DOHH2 (cell line): ENCODE measurements around the gene PIAS1.
A peak's percentile ranks its signal among the peaks of the same experiment; 100 is the strongest.

Experiments
- H3F3A ChIP-seq: fragments of 200-600 bp; sonication (generic), shearing (Covaris generic); 2 replicates; pipeline ENCODE4 v1.6.0; 2016; ENCODE audit warnings: antibody characterized with exemption, mild to moderate bottlenecking; ENCODE audit not compliant: control insufficient read depth, insufficient read depth
- H3K27ac ChIP-seq: fragments of 200-600 bp; sonication (generic); 2 replicates; pipeline ENCODE4 v1.5.1; 2014; ENCODE audit warnings: low read depth, mild to moderate bottlenecking, low read length, moderate library complexity
- H3K27me3 ChIP-seq: fragments of 200-600 bp; sonication (generic); 2 replicates; pipeline ENCODE4 v1.6.1; 2014; ENCODE audit warnings: mild to moderate bottlenecking, low read length, mixed read lengths; ENCODE audit not compliant: control insufficient read depth
- H3K36me3 ChIP-seq: fragments of 200-600 bp; sonication (generic); 2 replicates; pipeline ENCODE4 v1.6.1; 2014; ENCODE audit warnings: mild to moderate bottlenecking, low read length, moderate library complexity, mixed read lengths; ENCODE audit not compliant: control insufficient read depth
- H3K4me1 ChIP-seq: fragments of 200-600 bp; sonication (generic); 2 replicates; pipeline ENCODE4 v1.6.1; 2014; ENCODE audit warnings: mild to moderate bottlenecking, low read length, mixed read lengths; ENCODE audit not compliant: control insufficient read depth
- H3K4me2 ChIP-seq: fragments of 200-600 bp; sonication (generic); 2 replicates; pipeline ENCODE4 v1.6.0; 2014; ENCODE audit warnings: mild to moderate bottlenecking, low read length, moderate library complexity
- H3K4me3 ChIP-seq: fragments of 200-600 bp; sonication (generic); 2 replicates; pipeline ENCODE4 v1.5.1; 2014; ENCODE audit warnings: mild to moderate bottlenecking, low read length, mixed read lengths
- H3K79me2 ChIP-seq: fragments of 200-600 bp; sonication (generic); 2 replicates; pipeline ENCODE4 v1.6.1; 2014; ENCODE audit warnings: mild to moderate bottlenecking, low read length, mixed read lengths; ENCODE audit not compliant: control insufficient read depth
- H3K9me2 ChIP-seq: fragments of 200-600 bp; sonication (generic); replicated peaks from 2 replicates; pipeline ENCODE4 v1.6.1; 2014; ENCODE audit warnings: mild to moderate bottlenecking, low read length, mixed read lengths; ENCODE audit not compliant: control insufficient read depth
- H3K9me3 ChIP-seq: fragments of 200-600 bp; sonication (generic); 2 replicates; pipeline ENCODE4 v1.6.1; 2014; ENCODE audit warnings: antibody characterized with exemption, low read length, mixed read lengths; ENCODE audit not compliant: control insufficient read depth, insufficient read depth
- H4K20me1 ChIP-seq: fragments of 200-600 bp; sonication (generic); 2 replicates; pipeline ENCODE4 v1.6.0; 2014; ENCODE audit warnings: low read depth, mild to moderate bottlenecking, antibody characterized with exemption, low read length, moderate library complexity; ENCODE audit not compliant: control insufficient read depth, insufficient read depth
- EZH2phosphoT487 ChIP-seq: fragments of 200-600 bp; sonication (generic); IDR thresholded peaks from 2 replicates; pipeline ENCODE4 v1.6.1; 2017; ENCODE audit warnings: borderline replicate concordance, mild to moderate bottlenecking, antibody characterized with exemption, low read length, moderate library complexity, mixed read lengths
- TF ChIP-seq, protein P1 (sequence below): fragments of 200-600 bp; sonication (generic); IDR thresholded peaks from one replicate; pipeline ENCODE4 v1.5.1; 2014; ENCODE audit warnings: antibody characterized with exemption, mild to moderate bottlenecking, low read depth, low read length; ENCODE audit not compliant: poor library complexity, severe bottlenecking

The PIAS1 gene

DNA sequence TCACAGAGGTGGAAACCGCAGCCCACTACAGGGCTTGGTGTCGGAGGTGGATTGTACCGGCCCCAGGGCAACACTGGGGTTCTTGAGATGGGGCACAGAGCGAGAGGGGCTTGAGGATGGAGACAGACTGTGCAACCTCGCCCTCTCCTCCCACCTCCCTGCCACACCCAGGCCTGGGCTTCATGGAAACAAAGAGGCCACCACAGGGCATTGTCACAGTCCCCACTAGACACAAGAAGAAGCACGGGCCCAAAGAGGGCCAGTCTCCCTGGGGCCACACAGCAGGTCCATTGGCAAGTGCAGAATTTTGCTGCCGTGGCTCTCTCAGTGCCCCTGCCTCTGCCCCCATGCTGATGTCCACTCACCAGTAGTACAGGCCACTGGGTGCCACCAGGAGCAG is 155.2 kb downstream of the PIAS1 start:
- H3K4me1 ChIP-seq = peaks cover 24% of the 10 kb centered on the region
- H3K4me2 ChIP-seq = peak overlapping the region; percentile 32; the same call in 1 of the 2 replicates
- no peak overlapping the region for H3K27ac ChIP-seq

DNA sequence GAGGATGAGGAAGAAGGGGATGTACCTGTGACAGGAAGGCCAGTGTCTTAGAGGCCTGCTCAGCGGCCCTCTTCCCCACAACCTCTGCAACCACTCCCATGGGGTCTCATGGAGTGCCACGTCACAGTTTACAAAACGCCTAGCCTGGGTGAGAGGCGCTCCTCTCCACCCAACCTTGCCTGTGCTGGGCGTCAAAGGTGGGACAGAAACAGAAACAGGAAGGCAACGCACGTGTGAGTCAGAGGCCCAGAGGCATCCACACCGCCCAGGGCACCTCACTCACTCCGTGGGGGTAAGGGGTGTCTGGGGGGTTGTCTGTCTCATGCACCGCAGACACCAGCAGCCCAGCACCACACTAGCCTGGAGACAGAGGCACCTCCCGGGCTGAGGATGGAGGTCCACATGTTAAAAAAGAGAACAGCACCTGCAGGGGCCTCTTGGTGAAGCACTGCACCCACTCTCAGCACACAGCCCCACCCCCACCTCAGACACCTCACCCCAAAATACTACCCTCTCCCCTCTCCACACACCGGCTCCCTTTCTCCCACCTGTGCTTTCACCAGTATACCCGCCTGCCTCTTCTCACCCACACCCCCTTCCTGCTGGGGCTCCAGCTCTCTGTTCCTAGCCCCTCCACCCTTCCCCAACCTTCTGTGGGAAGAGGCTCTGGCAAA is 155.8 kb downstream of the PIAS1 start:
- H3K9me3 ChIP-seq = no peaks in the 10 kb centered on the region
- H3K4me2 ChIP-seq = peak overlapping the region; percentile 32; the same call in 1 of the 2 replicates
- peaks cover 24% of the 10 kb centered on the region for H3K4me1 ChIP-seq
- peaks cover 7% of the 10 kb centered on the region for H3K79me2 ChIP-seq
- peaks cover 2% of the 10 kb centered on the region; the same call in 1 of the 2 replicates for H4K20me1 ChIP-seq
- peaks cover 16% of the 10 kb centered on the region for H3K36me3 ChIP-seq
- H3K27ac ChIP-seq = no peak overlapping the region
- TF ChIP-seq, protein P1, sequence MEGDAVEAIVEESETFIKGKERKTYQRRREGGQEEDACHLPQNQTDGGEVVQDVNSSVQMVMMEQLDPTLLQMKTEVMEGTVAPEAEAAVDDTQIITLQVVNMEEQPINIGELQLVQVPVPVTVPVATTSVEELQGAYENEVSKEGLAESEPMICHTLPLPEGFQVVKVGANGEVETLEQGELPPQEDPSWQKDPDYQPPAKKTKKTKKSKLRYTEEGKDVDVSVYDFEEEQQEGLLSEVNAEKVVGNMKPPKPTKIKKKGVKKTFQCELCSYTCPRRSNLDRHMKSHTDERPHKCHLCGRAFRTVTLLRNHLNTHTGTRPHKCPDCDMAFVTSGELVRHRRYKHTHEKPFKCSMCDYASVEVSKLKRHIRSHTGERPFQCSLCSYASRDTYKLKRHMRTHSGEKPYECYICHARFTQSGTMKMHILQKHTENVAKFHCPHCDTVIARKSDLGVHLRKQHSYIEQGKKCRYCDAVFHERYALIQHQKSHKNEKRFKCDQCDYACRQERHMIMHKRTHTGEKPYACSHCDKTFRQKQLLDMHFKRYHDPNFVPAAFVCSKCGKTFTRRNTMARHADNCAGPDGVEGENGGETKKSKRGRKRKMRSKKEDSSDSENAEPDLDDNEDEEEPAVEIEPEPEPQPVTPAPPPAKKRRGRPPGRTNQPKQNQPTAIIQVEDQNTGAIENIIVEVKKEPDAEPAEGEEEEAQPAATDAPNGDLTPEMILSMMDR = no peak
- H3K27me3 ChIP-seq = no peaks in the 10 kb centered on the region
- H3K9me2 ChIP-seq = no peaks in the 10 kb centered on the region
- H3F3A ChIP-seq = no peaks in the 10 kb centered on the region
- H3K4me3 ChIP-seq = 0 out of 2 replicates have a peak overlapping the region, but pooled peaks have one; percentile 7

More for the DNA sequence above, 155.2 kb downstream of the PIAS1 start:
- TF ChIP-seq EZH2phosphoT487 = no peak
- TF ChIP-seq, protein P1 = no peak
- Histone ChIP-seq H3K9me2 (no peaks in the 10 kb centered on the region), H3F3A (no peaks in the 10 kb centered on the region), H3K4me3 (no peak overlapping the region), H3K27me3 (no peaks in the 10 kb centered on the region), H4K20me1 (peaks cover 2% of the 10 kb centered on the region; the same call in 1 of the 2 replicates), H3K9me3 (no peaks in the 10 kb centered on the region), H3K79me2 (peaks cover 1% of the 10 kb centered on the region; the same call in 1 of the 2 replicates), H3K36me3 (peaks cover 16% of the 10 kb centered on the region)

DNA sequence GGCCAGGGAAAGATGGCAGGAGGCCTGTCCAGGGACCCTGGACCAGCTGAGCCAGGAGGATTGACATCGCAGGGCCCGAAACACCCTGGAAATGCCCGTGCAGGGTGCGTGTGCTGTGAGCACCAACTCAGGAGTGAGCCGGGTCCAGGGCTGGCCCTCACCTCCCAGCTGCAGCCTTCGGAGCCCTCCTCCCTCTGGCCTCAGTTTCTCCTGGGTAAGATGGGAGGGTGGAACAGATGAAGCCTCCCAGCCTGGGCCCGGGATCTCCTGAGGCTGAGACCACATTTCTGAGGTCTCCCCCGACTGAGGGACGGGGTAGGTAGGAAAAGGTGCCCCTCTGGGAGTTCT is 156.3 kb downstream of the PIAS1 start:
- H3K9me3 ChIP-seq = no peaks in the 10 kb centered on the region
- H3K9me2 ChIP-seq = no peaks in the 10 kb centered on the region
- TF ChIP-seq EZH2phosphoT487 = no peak
- peaks cover 16% of the 10 kb centered on the region for H3K36me3 ChIP-seq
- H3K4me3 ChIP-seq = no peak overlapping the region
- H3F3A ChIP-seq = no peaks in the 10 kb centered on the region
- no peaks in the 10 kb centered on the region for H3K27me3 ChIP-seq
- H3K4me2 ChIP-seq = peak overlapping the region; percentile 32
- H3K27ac ChIP-seq = no peak overlapping the region
- H3K4me1 ChIP-seq = peaks cover 24% of the 10 kb centered on the region
- H4K20me1 ChIP-seq = peaks cover 2% of the 10 kb centered on the region; the same call in 1 of the 2 replicates
- peaks cover 12% of the 10 kb centered on the region for H3K79me2 ChIP-seq

DNA sequence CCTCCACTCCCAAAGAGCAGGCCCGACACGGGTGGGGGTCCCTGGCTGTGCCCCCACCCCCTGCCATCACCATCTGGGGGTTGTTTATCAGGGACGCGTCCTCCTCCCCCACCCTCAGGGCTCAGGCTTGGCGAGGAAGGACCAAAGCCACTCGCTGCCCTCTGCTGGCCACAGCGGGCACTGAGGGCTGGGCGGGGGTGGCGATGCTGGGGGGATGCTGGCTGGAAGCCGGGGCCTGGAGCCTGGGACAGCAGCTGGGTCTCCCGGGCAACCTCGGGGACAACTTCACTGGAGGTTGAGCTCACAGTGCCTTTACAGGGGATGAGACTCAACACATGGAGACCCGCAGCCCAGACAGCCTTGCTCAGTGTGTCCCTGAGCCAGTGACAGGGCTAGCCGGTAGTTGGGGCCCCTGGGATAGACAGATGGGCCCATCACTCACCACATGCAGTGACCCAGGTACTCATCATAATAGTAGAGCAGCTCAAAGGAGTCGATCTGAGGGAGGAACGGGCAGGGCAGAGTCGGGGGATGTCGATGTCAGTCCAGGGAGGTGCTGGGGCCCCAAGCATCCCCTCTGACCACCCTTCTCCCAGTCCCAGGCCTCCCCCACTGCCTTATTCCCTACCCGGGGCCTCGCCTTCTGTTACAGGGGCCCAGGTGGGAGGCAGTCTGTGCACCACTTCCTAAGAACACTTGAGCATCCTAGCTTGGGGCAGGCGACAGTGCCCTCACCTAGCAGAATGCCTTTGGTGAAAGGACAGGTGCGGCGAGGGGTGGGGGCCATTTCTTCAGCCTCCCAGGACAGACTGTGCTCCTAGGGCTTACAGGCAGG is 156.9 kb downstream of the PIAS1 start:
- TF ChIP-seq EZH2phosphoT487 = no peak
- TF ChIP-seq, protein P1 = peak; percentile 75
- no peak overlapping the region for H3K4me3 ChIP-seq
- peaks cover 18% of the 10 kb centered on the region for H3K79me2 ChIP-seq
- H4K20me1 ChIP-seq = 0 out of 2 replicates have a peak, but pooled peaks cover 2% of the 10 kb centered on the region
- H3K27ac ChIP-seq = no peak overlapping the region
- peaks cover 22% of the 10 kb centered on the region for H3K36me3 ChIP-seq
- H3K9me3 ChIP-seq = no peaks in the 10 kb centered on the region
- no peaks in the 10 kb centered on the region for H3F3A ChIP-seq
- H3K9me2 ChIP-seq = no peaks in the 10 kb centered on the region
- peaks cover 24% of the 10 kb centered on the region for H3K4me1 ChIP-seq
- no peaks in the 10 kb centered on the region for H3K27me3 ChIP-seq
- peak overlapping the region; percentile 32 for H3K4me2 ChIP-seq
